HG03064 (cell line): ENCODE results near the gene CCDC102A.
A peak's percentile ranks its signal among the peaks of the same experiment; 100 is the strongest.

Source experiments
- ATAC-seq: cut with Tn5 transposase; IDR thresholded peaks from one replicate; pipeline ENCODE4 v1.9.1; 2021; ENCODE audit warnings: low read depth; ENCODE audit not compliant: unreplicated experiment

Gene CCDC102A

DNA sequence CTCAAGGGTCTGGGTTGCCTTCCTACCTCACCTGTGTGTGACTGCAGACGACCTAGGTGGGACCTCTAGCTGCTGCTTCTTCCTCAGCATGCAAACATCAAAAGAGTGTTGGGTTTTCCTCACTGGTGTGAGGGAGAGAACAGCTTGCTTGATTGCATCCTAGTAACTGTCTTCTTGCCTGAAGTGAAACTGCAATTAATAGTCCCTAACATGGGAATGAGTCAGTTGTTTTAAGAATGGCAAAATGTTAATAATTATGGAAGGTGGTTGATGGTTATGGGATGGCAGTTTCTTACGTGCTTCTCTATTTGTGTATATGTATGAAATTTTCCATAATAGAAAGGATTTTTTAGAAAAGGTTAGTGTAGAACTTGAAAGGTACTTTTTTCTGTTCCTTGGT, 68.0 kb downstream of the CCDC102A start:
- ATAC-seq: no peak

- no peak for ATAC-seq
These were observed 71.8 kb downstream of the CCDC102A start for GRCh38 chr16:57464523-57464922.

- ATAC-seq: no peak
These were observed 73.4 kb downstream of the CCDC102A start for GRCh38 chr16:57462978-57463362.

DNA sequence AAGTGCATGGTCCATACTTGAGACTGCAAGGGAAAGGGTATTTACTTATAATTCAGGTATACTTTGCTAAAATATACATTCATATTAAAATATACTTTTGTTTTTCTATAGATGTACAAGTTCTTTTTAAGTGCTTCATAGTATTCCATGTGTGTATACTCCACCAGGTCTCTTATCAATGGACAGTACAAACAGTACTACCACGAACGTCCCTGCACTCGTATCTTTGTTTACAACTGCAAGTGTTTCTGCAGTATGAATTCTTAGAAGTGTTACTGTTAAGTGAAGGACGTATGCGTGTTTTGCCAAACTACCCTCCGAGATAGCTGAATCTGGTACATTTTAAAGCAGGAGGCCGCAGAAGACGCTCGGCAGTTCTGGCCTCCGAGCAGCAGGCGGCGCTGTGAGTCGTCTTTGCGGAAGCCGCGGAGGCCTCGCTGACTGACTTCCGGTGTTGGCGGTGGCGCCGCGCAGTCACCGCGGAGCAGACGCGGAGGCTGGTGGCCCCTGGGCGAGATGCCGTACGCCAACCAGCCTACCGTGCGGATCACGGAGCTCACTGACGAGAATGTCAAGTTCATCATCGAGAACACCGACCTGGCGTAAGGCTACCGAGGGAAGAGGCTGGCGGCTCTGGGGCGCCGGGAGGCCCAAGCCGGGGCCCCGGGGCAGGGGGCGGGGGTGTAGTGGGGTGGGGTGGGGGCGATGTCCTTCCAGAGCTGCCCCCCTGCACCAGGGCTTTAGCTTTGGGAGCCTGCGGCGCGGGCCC, 74.0 kb downstream of the CCDC102A start, which contains the start of gene POLR2C:
Gene POLR2C, plus strand, starts transcription at position 471 of the 769 bp plus-strand sequence. Its CDS starts 46 bp downstream, at position 517.
- ATAC-seq: peak; percentile 75
